Head of caudate nucleus (tissue), 42 donors: ENCODE measurements around the gene CFHR4.
"Not testable (repeated sequence)": the region's sequence is repeated elsewhere in the genome, so short reads cannot be mapped to it uniquely, and the experiment has no call there.

Experiments used
- DNase-seq, 42 donors: peaks; one replicate each; pipeline versions ENCODE4 v3.0.0 to v3.0.0-alpha.2; 2020 to 2021; ENCODE audit warnings: mixed read lengths in 7 of 42
- intact Hi-C: fragments of 100-400 bp; cut with DNase I; formaldehyde crosslinking; loops from one replicate; pipeline ENCODE4 v1.15.0; 2022

The CFHR4 gene

DNA sequence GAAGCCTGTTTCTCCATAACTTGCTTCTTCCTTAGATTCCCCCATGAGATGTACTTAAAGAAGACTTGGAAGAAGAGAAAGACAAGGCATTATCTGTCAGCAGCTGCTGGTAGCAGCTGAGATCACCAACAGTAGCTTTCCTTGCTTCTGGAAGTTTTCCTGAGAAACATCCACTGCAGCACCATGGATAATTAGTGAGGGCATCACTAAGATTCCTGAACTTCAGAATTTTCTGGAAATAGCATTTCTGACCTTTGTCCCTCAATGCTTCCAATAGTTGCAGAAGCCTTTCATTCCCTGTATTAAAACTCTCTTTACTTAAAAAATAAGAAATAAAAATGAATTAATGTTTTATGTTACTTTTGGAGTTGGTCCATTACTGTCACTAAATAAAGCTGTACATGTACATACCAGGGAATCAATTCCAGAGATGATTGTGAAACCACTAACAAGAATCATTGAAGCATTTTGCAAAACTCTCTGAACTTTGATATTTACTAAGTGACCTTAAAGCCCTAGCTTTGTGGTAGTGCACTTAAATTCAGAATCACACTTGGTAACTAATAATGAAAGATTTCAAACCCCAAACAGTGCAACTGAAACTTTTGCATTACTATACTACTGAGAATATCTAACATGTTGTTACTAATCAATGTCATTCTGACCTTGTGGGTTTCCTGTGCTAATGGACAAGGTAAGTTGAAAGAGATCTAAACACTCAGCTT lies at the start of gene CFHR4:
Gene CFHR4 (plus strand): TSS at position 538 of the 725 bp plus-strand sequence. CDS start 99 bp downstream, at position 637.
- intact Hi-C loops: no loop called here

GRCh38 chr1:196849613-196850492 lies 38.0 kb upstream of the CFHR4 start:
- intact Hi-C loops: not testable (repeated sequence)

More for the DNA sequence above, at the start of gene CFHR4:
- no peak for DNase-seq

DNA sequence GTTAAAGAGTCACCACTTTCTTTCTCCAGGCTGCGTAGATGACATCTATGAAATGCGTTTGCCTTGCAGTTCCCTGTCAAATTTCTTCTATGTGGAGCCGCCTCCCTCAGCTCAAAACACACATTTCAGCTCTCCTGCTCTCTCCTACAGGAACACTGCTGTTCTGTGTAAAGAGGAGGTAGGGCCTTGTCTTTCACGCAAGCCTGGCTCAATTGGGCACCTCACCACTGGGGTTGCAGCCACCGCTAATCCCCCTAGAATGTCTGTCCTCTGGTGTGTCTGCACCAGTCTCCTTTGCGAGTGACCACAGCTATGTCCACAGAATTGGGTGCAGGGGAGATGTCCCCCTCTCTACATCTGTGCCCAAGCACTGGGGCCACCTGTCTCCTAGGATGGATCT lies 31.8 kb upstream of the CFHR4 start:
- intact Hi-C loops: no loop called here
- DNase-seq: no peak

More at GRCh38 chr1:196849613-196850492, 38.0 kb upstream of the CFHR4 start:
- DNase-seq: not testable (repeated sequence)

GRCh38 chr1:196857188-196857587 lies 30.7 kb upstream of the CFHR4 start:
- intact Hi-C loops: no loop called here
- DNase-seq: no peak

DNA sequence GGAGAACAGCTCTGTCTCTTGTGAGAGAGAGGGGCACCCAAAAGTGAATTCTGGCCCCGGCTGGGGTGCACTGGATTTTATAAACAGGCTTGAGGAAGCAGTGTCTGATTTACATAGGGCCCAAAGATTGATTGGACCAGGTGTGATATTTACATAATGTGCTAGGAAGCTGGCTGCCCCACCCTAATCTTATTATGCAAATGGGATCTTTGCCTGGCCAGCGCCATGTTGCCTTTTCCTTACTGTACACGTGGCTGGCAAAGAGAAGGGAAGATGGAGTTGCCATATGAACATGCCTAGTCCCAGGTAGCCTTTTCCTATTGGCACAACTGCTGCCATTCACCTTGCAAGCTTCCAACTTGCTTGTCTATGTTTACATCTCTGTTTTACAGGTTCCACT lies 29.0 kb upstream of the CFHR4 start:
- no peak for DNase-seq
- intact Hi-C loops: no loop called here

GRCh38 chr1:196860323-196860884 lies 27.4 kb upstream of the CFHR4 start:
- intact Hi-C loops: no loop called here
- DNase-seq: no peak

GRCh38 chr1:196861429-196861828 lies 26.4 kb upstream of the CFHR4 start:
- intact Hi-C loops: no loop called here
- DNase-seq: no peak

DNA sequence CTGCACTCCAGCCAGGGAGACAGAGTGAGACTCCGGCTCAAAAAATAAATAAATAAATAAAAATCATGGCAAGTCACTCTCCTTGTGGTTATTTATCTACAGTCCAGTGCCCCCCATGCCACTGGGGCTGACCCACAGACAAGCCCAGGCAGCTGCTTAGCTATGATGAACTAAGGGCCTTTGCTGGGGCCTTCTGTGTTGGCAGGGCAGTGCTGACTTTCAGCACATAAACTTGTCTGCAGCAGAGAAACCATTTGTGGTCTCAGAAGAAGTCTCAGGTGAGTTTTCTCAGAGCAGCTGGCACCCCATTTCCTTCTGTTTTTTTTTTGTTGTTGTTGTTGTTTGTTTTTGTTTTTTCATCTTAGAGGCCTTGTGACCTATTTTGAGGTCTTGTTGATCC lies 20.9 kb upstream of the CFHR4 start:
- intact Hi-C loops: no loop called here
- DNase-seq: no peak

DNA sequence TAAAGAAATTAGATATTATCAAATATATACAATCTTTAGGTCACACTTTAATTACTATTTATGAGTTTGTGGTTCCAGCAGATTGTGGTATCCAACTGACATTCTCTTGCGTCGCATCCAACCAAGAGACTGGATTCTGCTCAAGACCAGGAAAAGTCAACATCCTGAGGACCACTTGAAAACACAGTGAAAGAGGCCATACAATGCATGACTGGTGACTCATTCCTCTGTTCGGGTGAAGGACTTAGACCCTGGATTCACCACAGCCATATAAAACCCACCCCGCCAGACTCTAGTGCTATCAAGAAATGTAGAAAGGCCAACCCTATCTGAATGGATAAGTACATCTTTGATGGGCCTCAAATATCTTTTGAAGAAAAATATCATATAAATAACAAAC lies 14.5 kb upstream of the CFHR4 start:
- no peak for DNase-seq
- intact Hi-C loops: no loop called here

- DNase-seq: no peak
- intact Hi-C loops: no loop called here
Observed at GRCh38 chr1:196875935-196876334, 11.9 kb upstream of the CFHR4 start.

- DNase-seq: peak in 29 of 42 donors; percentile 4 to 58 (median 22)
- intact Hi-C loops: no loop called here
Observed at GRCh38 chr1:196877964-196878363, 9.9 kb upstream of the CFHR4 start.

GRCh38 chr1:196886560-196886959 lies 1.3 kb upstream of the CFHR4 start:
- intact Hi-C loops, DNase-seq: not testable (repeated sequence)

- intact Hi-C loops: no loop called here
- no peak for DNase-seq
Observed at GRCh38 chr1:196890668-196891067, 2.8 kb downstream of the CFHR4 start.

- intact Hi-C loops: no loop called here
- DNase-seq: no peak
Observed at GRCh38 chr1:196891251-196891650, 3.4 kb downstream of the CFHR4 start.

DNA sequence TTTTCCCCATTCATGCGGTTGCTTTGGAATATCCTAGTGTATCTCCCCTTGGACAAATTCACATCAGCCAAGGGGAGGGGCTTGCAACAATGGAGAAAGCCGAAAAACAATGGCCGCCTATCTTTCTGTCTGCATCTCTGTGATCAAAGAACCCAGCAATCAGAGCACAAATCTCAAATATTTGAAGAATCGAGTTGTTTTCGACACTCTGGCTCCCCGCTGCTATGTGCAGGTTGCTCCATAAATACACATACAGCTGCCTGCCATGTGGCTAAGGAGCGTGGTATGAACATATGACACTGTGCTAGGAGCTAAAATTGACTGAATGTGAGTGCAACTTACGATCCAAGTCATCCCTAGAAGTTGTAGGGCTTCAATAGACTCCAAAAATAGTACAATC lies 8.5 kb downstream of the CFHR4 start:
- DNase-seq: no peak
- intact Hi-C loops: no loop called here

- no peak for DNase-seq
- intact Hi-C loops: no loop called here
Observed at GRCh38 chr1:196897158-196897828, 9.4 kb downstream of the CFHR4 start.

GRCh38 chr1:196902344-196902743 lies 14.5 kb downstream of the CFHR4 start:
- DNase-seq: no peak
- intact Hi-C loops: no loop called here

DNA sequence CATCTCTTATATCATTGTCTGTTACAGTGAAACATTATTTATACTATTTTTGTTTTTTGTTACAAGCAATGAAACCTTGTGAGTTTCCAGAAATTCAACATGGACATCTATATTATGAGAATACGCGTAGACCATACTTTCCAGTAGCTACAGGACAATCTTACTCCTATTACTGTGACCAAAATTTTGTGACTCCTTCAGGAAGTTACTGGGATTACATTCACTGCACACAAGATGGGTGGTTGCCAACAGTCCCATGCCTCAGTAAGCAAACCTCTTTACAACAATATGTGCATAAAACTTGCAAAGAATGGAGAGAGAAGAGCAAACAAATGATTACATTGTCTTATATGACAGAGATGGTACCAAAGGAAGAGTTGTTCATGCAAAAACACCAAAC lies 22.4 kb downstream of the CFHR4 start:
- no peak for DNase-seq
- intact Hi-C loops: no loop called here

GRCh38 chr1:196912283-196912682 lies 24.4 kb downstream of the CFHR4 start:
- DNase-seq, intact Hi-C loops: not testable (repeated sequence)
